Measurements from ENCODE around the gene ZNF385B.
"Not testable (repeated sequence)": the region's sequence is repeated elsewhere in the genome, so short reads cannot be mapped to it uniquely, and the experiment has no call there.

ZNF385B gene

DNA sequence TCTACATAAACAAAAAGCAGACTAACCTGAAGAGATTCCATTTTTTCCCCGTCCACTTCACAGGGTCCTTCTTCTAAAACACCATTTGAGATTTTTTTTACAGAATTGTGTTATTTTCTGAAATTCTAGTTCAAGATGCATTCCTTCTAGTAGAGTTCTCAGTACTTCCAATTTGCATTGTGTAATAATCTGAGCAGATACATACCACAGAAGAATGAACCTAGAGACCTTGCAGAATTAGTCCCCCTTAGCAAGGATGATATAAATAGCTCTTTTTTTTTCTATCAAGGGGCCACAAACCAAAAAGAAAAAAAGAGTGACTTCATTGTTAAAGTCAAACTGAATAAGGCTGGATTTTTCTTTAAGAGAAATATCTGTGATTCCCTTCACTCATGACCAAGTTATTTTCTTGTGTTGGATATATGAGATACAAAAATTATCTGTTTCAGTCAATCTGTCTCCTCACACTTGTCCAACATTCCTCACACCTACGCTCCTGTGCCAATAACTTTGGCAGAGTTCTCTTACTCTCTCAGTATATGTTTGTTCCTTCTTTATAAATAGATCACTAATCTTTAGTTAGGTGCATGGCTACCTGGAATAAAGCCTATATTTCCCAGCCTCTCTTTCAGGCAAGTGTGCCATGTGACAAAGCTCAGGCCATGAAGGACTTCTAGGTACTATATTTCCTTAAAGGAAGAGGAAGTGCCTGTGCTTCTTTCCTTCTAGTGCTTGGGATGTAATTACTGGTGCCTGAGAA, 183.5 kb downstream of the ZNF385B start:
- no peak for DNase-seq (ENCODE audit: low read depth)

DNA sequence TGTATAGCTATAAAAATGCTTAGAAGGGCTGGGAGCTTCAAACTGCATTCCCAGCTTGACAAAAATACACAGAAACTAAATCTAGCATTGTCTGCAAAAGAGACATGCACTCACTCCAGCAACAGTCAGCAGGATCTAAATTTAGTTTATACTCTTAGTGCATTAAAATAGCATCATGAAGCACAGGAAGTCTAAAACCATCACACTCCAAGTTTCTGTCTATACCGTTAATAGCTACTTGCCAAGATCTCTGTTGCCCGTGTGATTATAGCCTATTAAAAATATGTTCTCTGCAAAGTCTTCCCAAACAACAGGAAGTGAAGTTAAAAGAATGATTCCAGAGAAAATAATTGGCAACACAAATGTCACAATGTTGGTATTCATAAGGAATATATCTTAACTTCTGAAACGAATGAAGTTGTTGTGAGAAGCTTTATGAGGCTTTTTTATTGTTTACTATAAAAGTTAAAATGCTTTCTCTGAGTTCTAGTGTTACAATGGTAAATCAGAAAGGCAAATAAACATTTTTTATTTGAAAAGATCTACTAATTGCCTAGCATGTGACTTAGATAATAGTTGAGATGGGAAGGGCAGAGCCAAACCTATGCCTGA, 184.2 kb downstream of the ZNF385B start:
- DNase-seq (ENCODE audit: low read depth): no peak

DNA sequence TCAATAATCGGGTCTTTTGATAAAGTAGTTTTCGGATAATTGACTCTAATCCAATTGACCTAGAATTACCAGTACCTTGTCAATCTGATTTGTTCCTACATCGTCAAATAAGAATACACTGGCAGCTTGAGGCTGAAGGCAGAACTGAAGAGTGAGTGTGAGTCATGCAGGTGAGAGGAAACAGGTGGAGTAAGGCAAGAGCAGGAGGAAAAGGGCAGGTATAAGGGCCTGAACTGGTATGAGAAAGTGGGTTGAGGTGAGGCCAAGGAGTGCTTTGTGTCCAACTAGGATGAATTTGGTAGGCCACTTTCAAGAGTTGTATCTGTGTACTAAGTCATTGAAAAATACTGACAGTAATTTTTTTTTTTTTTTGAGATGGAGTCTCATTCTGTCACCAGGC, 186.0 kb downstream of the ZNF385B start:
- DNase-seq (ENCODE audit: low read depth): no peak

DNA sequence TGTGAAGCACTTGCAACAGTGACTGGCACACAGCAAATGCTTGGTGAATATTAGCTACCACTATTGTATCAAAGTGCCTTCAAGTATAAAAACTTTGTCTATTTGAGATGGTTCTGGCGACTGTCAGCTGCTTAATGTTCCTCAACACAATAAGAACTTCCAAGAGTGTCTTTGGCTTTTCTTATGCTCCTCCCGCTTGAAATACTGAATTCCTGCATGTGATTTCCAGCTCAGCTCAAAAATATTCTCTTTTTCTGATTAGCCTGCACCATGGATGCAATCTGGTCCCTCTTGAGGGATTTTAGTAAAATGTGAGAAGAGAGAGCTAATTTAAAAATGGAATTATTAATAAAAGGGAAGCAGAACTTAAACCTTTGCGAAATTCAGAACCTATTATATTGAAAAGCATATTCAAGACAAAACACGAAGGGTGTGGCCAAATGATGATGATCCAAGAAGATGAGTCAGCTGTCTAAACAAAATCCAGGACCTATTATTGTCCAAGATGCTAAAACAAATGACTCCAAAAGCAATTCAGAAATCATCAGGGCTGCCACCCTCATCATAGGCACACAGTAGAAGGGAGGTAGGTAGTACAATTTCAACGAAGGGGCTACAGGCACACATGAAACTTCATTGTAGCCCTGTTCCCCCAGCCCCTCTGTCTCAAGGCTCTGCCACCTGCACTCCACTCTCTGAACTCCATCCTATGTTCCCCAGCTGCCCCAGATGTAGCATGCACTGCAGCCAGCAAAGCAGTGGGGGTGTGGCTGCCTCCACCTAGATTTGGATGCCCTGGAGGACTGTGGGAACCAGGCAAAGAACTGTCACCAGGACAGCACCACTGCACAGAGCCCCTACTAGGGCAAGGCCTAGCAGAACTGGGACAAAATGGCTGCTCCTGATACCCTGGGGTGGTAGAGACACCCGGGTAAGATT, 190.1 kb downstream of the ZNF385B start:
- DNase-seq (ENCODE audit: low read depth): no peak

DNA sequence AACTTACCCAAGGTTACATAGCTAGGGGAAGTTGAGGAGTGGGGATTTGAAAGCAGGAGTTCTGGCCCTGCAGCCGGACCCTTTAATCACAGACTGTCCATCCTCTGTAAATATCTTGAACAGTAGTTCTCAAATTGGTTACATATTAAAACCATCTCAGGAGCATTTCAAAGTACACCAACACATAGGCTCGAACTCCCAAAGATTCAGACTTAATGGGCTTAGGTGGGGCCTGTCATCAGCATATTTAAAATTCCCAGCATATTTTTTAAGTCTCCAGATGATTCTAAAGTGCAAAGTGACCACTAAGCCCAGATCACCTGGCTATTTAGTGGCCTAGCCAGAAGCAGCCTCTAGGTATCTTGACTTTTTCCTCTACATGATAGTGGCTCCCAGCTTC, 192.2 kb downstream of the ZNF385B start:
- no peak for DNase-seq (ENCODE audit: low read depth)

DNA sequence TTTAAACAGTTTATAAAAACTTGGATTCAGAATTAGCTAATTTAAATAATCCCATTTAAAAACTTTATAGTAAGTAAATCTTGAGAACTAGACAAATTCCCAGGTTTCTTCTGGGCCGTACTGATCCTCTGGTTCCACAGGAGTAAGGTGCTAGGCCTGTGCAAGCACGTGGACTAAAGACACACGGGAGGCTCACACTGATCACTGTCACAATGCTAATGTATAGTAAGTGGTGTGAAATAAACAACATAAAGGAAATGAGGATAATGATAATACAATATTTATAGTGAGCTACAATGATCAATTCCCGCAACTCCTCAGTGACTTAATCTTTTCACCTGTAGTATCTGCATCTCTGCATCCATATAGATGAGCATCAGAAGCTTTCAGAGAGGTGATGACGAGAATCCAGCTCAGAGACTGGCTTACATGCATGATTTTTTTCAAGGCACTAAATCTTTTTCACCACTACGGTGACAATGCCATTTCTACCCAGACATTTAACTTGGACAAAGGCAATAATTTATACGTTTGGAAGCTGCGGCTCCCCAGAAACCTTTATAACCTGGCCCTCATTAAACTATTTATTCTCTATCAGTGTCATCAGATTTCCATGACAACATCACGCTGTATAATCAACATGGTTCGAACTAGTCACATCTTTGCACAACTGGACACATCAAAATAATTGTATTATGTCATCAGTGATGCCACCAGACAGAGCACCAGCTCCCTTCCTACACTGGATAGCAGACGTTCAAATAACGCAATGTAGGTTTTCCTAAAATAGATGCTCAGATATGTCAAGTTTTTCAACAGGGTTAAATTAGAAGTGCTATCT, 196.2 kb downstream of the ZNF385B start:
- DNase-seq (ENCODE audit: low read depth): no peak

DNA sequence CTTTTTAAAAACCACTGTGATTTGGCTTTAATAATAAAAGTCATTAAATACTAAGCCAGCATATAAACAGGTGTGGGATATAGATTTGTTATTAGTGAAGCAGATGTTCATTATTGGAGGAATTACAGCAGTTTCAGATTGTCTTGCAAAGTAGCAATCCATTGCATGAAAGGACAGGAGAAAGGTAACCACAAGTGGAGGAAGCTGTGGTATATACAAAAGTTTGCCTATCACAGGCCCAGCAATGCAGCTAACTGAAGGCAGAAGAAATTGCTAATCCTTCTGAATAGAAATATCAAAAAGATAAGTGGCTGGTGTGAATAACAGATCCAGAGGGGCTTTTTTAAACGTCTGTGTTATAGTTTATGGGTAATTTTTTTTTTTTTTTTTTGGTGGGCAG, 199.4 kb downstream of the ZNF385B start:
- no peak for DNase-seq (ENCODE audit: low read depth)

DNA sequence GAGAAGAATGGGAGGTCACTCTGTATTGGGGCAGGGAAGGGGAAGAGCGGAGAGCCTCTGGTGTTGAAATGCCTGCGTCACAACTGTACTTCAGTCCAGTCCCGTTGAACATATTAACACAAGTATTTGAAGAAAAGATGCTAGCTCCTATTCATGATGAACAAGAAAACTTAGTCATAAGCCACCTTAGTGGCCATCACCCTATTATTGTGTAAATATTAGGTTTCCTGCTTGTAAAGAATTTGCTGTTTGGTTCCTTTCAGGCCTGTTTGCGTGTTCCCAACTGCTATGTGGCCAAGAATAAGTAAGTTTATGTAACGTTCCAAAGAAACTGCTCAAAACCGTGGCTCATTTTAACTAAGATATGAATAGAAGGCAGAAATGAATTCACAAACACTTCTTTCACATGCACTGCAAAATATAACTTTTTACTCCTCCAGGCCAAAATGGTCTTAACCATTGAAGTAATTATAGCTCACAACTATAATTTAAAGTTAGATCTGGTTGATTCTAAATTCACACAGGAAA, 204.3 kb downstream of the ZNF385B start:
- no peak for DNase-seq (ENCODE audit: low read depth)

DNA sequence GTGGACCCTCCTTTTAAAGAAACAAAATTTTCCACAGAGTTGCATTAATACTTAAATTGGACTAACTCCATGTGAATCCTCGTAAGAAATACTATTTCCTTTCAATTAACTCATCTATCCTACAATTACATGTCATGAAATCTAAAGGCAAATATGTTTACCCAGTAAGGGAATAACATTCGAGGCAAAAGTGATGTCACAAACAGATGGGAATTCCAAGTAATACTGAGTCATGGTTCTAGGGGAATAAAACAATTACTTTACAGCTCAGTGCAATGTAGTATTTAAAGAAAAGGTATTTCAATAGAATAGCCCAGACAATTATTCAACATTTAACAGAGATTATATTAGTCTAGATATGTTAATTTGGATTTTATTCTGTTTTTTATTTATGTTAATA, 205.8 kb downstream of the ZNF385B start:
- DNase-seq (ENCODE audit: low read depth): no peak

DNA sequence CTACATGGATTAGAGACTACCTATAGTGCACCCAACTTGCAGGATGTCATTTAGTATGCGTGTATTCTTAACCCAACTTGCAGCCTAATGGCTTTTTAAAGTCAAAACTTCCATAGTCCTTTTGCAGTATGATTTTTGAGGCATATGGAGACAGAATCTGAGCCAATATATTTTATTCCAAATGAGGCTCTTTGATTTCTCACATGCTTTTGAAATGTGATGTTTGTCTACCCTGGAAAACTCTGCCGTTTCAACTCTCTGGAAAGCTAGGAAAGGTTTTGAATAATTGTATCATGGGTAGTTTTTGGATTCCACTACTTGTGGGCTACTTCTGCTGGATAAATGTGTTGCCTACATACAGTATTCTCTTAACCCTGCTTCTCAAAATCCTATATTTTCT, 206.6 kb downstream of the ZNF385B start:
- no peak for DNase-seq (ENCODE audit: low read depth)

DNA sequence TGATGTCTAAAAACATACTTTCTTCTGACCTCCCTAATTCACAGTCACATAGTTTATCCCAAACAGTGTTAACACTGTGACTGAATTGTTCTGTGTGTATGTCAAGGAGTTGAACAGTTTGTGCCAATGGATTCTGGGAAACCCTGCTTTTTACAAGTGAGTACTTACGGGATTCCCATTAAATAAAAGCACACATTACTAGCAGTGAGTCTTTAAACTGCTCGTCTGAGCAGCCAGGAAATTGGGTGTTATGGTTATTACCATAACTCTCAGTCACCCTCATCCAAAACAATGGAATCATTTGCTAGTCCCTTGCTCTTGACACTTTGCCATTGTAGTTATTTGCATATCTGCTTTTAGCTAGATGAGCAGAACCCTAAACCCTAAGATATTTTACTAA, 209.1 kb downstream of the ZNF385B start:
- DNase-seq (ENCODE audit: low read depth): no peak

DNA sequence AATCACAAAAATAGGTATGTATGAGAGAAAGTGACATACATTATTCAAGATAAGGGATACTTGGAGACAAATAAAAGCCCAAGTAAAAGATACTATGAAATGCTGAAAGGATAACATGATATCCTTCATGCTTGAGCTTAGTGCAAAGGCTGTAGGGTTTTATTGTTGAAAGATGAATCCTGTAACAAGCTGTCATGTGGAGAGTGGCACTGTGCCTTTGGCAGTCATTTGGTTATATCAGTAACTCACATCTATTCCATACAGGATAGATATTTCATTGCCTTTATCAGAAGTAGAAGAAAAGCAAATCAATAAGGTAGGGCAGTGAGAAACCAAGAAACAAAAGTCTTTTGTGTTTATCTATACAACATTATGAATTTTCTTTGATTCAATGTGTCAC, 211.0 kb downstream of the ZNF385B start:
- DNase-seq (ENCODE audit: low read depth): no peak

DNA sequence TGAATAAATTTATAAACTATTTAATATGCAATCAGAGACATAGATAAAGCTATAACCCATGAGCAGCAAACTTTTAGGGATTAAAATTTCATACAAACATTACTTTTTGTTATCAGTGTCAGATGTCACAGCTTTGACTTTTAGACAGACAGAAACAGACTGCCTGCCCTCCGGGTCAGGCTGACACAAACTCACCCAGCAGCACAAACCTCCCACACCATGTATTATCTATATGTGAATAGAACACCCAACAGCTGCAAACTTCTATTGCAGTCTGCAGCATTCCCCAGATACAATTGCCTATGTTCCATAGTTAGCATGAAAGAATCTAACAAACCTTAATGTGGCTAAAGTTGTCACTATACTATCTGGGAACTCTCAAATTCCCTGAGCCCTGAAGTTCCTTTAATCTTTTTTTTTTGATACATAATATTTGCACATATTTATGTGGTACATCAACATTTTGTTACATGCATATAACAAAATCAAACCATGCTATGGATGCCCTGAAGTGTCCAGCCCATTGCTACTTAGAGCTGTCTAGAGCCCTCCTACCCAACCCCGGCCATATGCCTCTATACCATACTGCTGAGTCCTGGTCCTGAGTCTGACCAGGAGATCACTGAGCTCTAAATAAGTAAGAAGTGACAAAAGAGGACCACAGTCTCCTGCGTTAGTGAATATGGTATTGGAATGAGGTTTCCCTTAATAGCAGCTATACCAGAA, 214.4 kb downstream of the ZNF385B start:
- no peak for DNase-seq (ENCODE audit: low read depth)

DNA sequence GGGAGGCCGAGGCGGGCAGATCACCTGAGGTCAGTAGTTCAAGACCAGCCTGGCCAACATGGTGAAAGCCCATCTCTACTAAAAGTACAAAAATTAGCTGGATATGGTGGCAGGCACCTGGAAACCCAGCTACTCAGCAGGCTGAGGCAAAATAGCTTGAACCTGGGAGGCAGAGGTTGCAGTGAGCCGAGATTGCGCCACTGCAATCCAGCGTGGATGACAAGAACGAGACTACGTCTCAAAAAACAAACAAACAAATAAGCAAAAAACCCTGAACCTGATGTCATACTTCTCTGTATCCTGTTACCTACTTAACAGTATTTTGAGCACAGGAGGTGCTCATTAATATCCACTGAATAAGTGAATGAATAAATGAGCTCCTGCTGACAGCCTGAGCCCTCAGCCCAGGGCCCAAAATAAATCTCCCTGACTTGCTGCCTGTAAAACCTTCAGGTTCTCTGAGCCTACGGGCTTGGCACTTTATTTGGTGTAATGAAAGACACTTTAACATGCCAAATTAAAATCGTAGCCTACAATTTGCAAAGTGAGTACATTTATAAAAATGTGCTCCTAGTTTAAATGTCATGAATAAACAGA, 215.1 kb downstream of the ZNF385B start:
- no peak for DNase-seq (ENCODE audit: low read depth)

DNA sequence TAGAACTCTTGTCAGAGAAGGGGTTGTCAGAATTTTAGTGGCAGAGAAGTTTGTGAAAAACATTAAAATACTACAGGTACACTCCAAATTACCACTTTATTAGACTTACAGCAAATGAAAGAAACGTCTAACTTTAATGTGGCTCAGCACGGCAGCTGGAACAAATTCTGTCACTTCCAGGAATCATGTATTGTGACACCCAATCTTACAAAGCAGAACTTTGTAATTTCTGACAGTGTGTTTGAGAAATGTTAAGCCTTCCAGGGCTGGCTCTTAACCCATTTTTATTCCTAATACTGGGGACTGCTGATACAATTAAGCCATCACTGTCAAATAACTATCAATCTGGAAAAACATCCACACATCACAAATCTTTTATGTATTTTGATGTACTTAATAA, 216.4 kb downstream of the ZNF385B start:
- no peak for DNase-seq (ENCODE audit: low read depth)

DNA sequence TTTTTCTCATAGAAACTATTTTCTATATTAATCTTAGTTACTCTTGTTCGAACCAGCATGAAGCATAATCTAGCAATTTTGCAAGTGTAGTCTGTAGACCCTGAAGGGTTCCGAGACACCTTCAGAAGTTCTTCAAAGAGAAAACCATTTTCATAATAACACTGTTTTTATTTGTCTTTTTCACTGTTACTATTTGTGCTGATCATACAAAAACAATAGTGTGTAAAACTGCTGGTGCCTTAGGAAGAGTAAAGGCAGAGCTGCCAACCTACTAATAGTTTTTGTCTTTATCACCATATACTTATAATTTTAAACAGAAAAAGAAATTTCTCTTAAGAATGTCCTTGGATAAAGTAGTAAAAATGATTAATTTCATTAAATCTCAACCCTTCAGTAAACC, 218.9 kb downstream of the ZNF385B start:
- DNase-seq (ENCODE audit: low read depth): no peak

DNA sequence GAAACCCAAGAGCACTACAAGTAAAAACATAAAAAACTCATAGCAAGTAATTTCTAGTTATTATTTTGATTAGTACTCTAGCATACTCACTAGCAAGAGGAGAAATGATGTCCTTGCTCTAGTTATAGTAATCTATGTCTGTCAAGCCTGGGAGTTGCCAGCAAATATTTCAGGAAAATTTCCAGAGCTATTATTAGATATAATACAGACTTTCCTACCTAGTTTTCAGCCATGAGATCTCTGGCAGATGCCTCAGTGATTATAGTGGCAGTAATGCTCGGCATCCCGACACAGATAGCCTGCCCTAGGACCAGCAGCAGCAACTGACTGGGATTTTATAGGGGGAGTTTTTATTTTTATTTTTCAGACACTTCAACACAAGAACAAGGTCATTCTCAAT, 224.4 kb downstream of the ZNF385B start:
- no peak for DNase-seq (ENCODE audit: low read depth)

DNA sequence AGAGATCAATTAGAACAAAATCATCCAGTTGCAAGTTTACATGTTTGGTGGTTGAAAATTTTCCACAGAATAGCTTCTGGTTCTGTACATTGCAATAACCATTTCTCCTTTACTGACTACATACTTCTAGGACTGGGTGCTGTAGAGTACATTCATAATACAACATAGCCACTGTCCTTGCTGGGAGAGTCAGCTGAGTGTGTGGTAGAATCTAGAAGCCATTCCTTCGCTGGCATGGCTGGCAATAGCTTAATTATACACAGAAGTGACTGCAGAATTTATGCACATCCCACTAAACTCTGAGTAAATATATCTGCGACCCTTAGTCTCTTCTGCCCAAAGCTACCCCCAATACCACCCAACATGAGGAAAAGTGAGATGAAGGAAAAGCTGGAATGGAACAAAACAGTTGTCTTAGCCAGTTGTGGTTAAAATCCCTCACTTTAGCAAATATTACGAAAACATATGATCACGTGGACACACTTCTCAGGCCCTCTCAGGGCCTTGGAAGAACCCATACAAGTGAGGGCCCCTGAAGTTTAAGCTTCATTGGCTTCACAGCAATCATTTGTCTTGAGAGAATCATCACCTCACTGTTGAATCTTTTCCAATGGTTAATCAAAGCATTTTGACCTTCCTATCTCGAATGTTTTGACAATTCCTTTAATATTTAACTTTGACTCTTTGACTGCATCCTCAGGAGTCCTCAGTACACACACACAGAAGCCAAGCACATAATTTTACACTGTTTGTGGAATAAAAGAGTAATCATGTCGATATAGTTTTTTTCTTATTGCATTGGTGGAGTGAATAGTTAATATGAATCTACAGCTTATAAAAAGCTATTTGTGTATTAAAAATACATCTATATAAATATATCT, 225.1 kb downstream of the ZNF385B start:
- DNase-seq (ENCODE audit: low read depth): no peak

DNA sequence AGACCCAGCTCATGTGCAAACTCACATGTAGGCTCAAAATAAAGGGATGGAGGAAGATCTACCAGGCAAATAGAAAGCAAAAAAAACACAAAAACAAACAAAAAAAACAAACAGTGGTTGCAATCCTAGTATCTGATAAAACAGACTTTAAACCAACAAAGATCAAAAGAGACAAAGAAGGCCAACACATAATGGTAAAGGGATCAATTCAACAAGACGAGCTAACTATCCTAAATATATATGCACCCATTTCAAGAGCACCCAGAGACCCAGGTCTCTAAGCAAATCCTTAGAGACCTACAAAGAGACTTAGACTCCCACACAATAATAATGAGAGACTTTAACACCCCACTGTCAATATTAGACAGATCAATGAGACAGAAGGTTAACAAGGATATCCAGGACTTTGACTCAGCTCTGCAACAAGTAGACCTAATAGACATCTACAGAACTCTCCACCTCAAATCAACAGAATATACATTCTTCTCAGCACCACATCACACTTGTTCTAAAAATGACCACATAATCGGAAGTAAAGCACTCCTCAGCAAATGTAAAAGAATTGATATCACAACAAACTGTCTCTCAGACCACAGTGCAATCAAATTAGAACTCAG, 229.5 kb downstream of the ZNF385B start:
- DNase-seq (ENCODE audit: low read depth): not testable (repeated sequence)

Data from T-helper 22 cell (primary cell).